PC-9 (cell line): ENCODE measurements around the gene SMTNL2.

Experiments used
- EZH2 ChIP-seq: fragments of 200-600 bp; sonication (generic); IDR thresholded peaks from 2 replicates; pipeline ENCODE4 v1.8.0; 2017; ENCODE audit warnings: antibody characterized with exemption, low read depth
- TF ChIP-seq, protein P1 (sequence below): fragments of 200-600 bp; sonication (generic); conservative IDR thresholded peaks from 2 replicates; pipeline ENCODE4 v1.6.1; 2017; ENCODE audit warnings: mixed run types, antibody characterized with exemption, mild to moderate bottlenecking, moderate library complexity

DNA sequence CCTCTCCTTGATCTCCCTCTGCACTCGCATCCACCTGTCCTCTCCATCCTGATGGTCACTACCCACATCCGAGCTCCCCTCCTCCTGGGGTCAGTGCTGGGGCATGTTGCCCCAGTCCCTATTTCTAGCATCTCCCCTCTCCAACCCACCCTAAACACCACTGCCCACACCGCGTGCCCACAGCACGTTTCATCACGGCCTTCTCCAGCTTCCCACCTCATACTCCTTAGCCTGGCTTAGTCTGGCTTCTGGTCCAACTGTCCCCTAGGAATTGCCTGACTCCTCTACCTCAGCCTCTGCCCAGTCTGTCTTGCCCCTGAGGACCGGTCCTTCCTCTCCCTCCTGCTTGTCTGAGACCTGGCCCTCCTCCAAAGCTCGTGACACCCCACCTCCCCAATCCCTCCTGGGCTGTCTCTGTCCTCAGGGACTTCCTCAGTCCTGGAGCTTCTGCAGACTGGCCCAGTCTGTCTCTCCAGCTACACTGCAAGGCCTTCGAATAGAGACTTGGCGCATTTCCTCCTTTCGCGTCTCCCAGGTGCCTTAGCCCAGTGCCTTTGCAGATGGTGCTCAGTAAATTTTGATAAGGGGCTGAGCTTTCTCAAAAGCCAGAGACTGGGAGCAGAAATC is 52.3 kb downstream of the SMTNL2 start:
- TF ChIP-seq, protein P1, sequence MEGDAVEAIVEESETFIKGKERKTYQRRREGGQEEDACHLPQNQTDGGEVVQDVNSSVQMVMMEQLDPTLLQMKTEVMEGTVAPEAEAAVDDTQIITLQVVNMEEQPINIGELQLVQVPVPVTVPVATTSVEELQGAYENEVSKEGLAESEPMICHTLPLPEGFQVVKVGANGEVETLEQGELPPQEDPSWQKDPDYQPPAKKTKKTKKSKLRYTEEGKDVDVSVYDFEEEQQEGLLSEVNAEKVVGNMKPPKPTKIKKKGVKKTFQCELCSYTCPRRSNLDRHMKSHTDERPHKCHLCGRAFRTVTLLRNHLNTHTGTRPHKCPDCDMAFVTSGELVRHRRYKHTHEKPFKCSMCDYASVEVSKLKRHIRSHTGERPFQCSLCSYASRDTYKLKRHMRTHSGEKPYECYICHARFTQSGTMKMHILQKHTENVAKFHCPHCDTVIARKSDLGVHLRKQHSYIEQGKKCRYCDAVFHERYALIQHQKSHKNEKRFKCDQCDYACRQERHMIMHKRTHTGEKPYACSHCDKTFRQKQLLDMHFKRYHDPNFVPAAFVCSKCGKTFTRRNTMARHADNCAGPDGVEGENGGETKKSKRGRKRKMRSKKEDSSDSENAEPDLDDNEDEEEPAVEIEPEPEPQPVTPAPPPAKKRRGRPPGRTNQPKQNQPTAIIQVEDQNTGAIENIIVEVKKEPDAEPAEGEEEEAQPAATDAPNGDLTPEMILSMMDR = no peak
- no peak for TF ChIP-seq EZH2
